HEK293 (cell line): ENCODE data around the gene PHKA1.
A peak's percentile ranks its signal among the peaks of the same experiment; 100 is the strongest.

Experiments
- CTCF ChIA-PET: fragments of 350-600 bp; formaldehyde crosslinking; extraction: SDS; loops from one replicate; lab custom pipeline; 2021; ENCODE audit warnings: antibody characterized with exemption; lab: Yijun Ruan, JAX
- POLR2A ChIA-PET: fragments of 300-600 bp; formaldehyde crosslinking; extraction: SDS; loops from one replicate; lab custom pipeline; 2020; ENCODE audit warnings: antibody characterized with exemption, inconsistent platforms; lab: Yijun Ruan, JAX
- H3K27ac ChIP-seq: fragments of 200-500 bp; sonication (Bioruptor generic); 2 replicates; pipeline ENCODE4 v1.5.1; 2014; ENCODE audit warnings: low read depth, low read length, control low read depth, inconsistent platforms; ENCODE audit errors: extremely low read depth
- H3K36me3 ChIP-seq, 2 experiments: fragments of 200-500 bp in 1 of 2; sonication (Bioruptor generic) in 1 of 2; 1 replicate in 1 of 2; 2 replicates in 1 of 2; pipeline ENCODE4 v1.5.1; 2014 to 2017; ENCODE audit warnings: inconsistent platforms in 2 of 2, low read length in 2 of 2; ENCODE audit not compliant: control insufficient read depth in 2 of 2, insufficient read depth in 1 of 2
- H3K4me1 ChIP-seq: fragments of 200-500 bp; sonication (Bioruptor generic); 2 replicates; pipeline ENCODE4 v1.5.1; 2014; ENCODE audit warnings: mild to moderate bottlenecking, low read length, inconsistent platforms; ENCODE audit not compliant: control insufficient read depth, insufficient read depth
- H3K4me3 ChIP-seq: 2 replicates; pipeline ENCODE4 v1.5.1; 2011; ENCODE audit warnings: low read depth, mild to moderate bottlenecking, control low read depth, low read length, moderate library complexity
- H3K9me3 ChIP-seq: fragments of 200-500 bp; sonication (Bioruptor generic); 2 replicates; pipeline ENCODE4 v1.5.1; 2014; ENCODE audit warnings: low read depth, low read length, inconsistent platforms; ENCODE audit not compliant: control insufficient read depth, insufficient read depth
- GLI4 ChIP-seq: fragments of 450-650 bp; formaldehyde crosslinking; IDR thresholded peaks from 2 replicates; pipeline ENCODE4 v1.5.1; 2016; ENCODE audit warnings: missing biosample characterization, missing genetic modification characterization
- HIC1 ChIP-seq: fragments of 450-650 bp; formaldehyde crosslinking; IDR thresholded peaks from 2 replicates; pipeline ENCODE4 v1.5.1; 2016; ENCODE audit warnings: missing biosample characterization, missing genetic modification characterization
- KLF17 ChIP-seq: fragments of 450-650 bp; formaldehyde crosslinking; IDR thresholded peaks from 2 replicates; pipeline ENCODE4 v1.5.1; 2016; ENCODE audit warnings: missing biosample characterization, missing genetic modification characterization
- MZF1 ChIP-seq: fragments of 450-650 bp; formaldehyde crosslinking; IDR thresholded peaks from 2 replicates; pipeline ENCODE4 v1.5.1; 2017; ENCODE audit warnings: missing biosample characterization, missing genetic modification characterization, borderline replicate concordance
- OSR2 ChIP-seq: fragments of 450-650 bp; formaldehyde crosslinking; IDR thresholded peaks from 2 replicates; pipeline ENCODE4 v1.5.1; 2016; ENCODE audit warnings: missing biosample characterization, missing genetic modification characterization
- OVOL3 ChIP-seq: fragments of 450-650 bp; formaldehyde crosslinking; IDR thresholded peaks from 2 replicates; pipeline ENCODE4 v1.5.1; 2016; ENCODE audit warnings: missing biosample characterization, missing genetic modification characterization
- PRDM10 ChIP-seq: fragments of 450-650 bp; formaldehyde crosslinking; IDR thresholded peaks from 2 replicates; pipeline ENCODE4 v1.5.1; 2016; ENCODE audit warnings: missing biosample characterization, missing genetic modification characterization
- SCRT1 ChIP-seq: fragments of 450-650 bp; formaldehyde crosslinking; IDR thresholded peaks from 2 replicates; pipeline ENCODE4 v1.5.1; 2016; ENCODE audit warnings: missing biosample characterization, missing genetic modification characterization, borderline replicate concordance
- SCRT2 ChIP-seq: fragments of 450-650 bp; formaldehyde crosslinking; IDR thresholded peaks from 2 replicates; pipeline ENCODE4 v1.5.1; 2016; ENCODE audit warnings: missing biosample characterization, missing genetic modification characterization
- YY1 ChIP-seq: fragments of 450-650 bp; formaldehyde crosslinking; IDR thresholded peaks from 2 replicates; pipeline ENCODE4 v1.5.1; 2018; ENCODE audit warnings: missing biosample characterization, missing genetic modification characterization
- ZBTB17 ChIP-seq: fragments of 450-650 bp; formaldehyde crosslinking; IDR thresholded peaks from 2 replicates; pipeline ENCODE4 v1.5.1; 2016; ENCODE audit warnings: missing biosample characterization, missing genetic modification characterization
- ZNF433 ChIP-seq: fragments of 450-650 bp; formaldehyde crosslinking; IDR thresholded peaks from 2 replicates; pipeline ENCODE4 v1.5.1; 2016; ENCODE audit warnings: missing biosample characterization, missing genetic modification characterization, low read depth
- ZNF514 ChIP-seq: fragments of 450-650 bp; formaldehyde crosslinking; IDR thresholded peaks from 2 replicates; pipeline ENCODE4 v1.5.1; 2016; ENCODE audit warnings: missing biosample characterization, missing genetic modification characterization
- ZNF555 ChIP-seq: fragments of 450-650 bp; formaldehyde crosslinking; conservative IDR thresholded peaks from 2 replicates; pipeline ENCODE4 v1.5.1; 2017; ENCODE audit warnings: missing biosample characterization, mild to moderate bottlenecking, missing genetic modification characterization, inconsistent platforms
- ZNF768 ChIP-seq: fragments of 450-650 bp; formaldehyde crosslinking; IDR thresholded peaks from 2 replicates; pipeline ENCODE4 v1.5.1; 2018; ENCODE audit warnings: missing biosample characterization, mild to moderate bottlenecking, missing genetic modification characterization

Gene PHKA1

GRCh38 chrX:72712094-72712755, 1.9 kb downstream of the PHKA1 start:
- H3K9me3 ChIP-seq = no peaks in the 10 kb centered on the region
- TF ChIP-seq ZBTB17 (tag by site-specific recombination) (0 out of 2 replicates have a peak, but pooled peaks have one; percentile 9), SCRT2 (peak; percentile 92), SCRT1 (tag by site-specific recombination) (peak; percentile 15; the same call in 1 of the 2 replicates), HIC1 (tag by site-specific recombination) (no peak)
- TF ChIP-seq, all 188 proteins: peak for 3
- peak overlapping the region; percentile 70 for H3K27ac ChIP-seq
- peaks cover 7 to 13% of the 10 kb centered on the region in 2 experiments; a peak in 2 of 3 replicates for H3K36me3 ChIP-seq
- ChIA-PET POLR2A (interaction anchor here (1.1 to 1.4 kb wide), 2 partner anchors 157 to 474 kb away, joined by 3 to 5 read pairs; partner anchors contain the start of gene ERCC6L), CTCF (interaction anchor here (0.6 kb wide), 3 partner anchors 26 to 680 kb away, joined by 3 read pairs; no protein-coding TSS in a partner anchor)
- H3K4me3 ChIP-seq = no peak overlapping the region
- H3K4me1 ChIP-seq = peaks cover 4% of the 10 kb centered on the region

GRCh38 chrX:72705814-72706213, 8.3 kb downstream of the PHKA1 start:
- Histone ChIP-seq H3K4me3 (no peak overlapping the region), H3K36me3 (peaks cover 27 to 46% of the 10 kb centered on the region in 2 experiments), H3K27ac (no peak overlapping the region), H3K9me3 (no peaks in the 10 kb centered on the region), H3K4me1 (no peaks in the 10 kb centered on the region)
- no peak for TF ChIP-seq ZNF555
- TF ChIP-seq OVOL3 = no peak
- TF ChIP-seq ZNF433 = no peak
- TF ChIP-seq YY1 (tag by site-specific recombination) = no peak
- TF ChIP-seq GLI4 = no peak
- TF ChIP-seq ZNF768 (tag by site-specific recombination) = no peak
- TF ChIP-seq MZF1 (tag by site-specific recombination) = no peak
- no peak for TF ChIP-seq PRDM10 (tag by site-specific recombination)
- POLR2A ChIA-PET = no interaction called here
- CTCF ChIA-PET = no interaction called here

- H3K36me3 ChIP-seq = peaks cover 27 to 43% of the 10 kb centered on the region in 2 experiments
- POLR2A ChIA-PET = no interaction called here
- no peaks in the 10 kb centered on the region for H3K4me1 ChIP-seq
- CTCF ChIA-PET = no interaction called here
- no peaks in the 10 kb centered on the region for H3K9me3 ChIP-seq
- H3K27ac ChIP-seq = no peak overlapping the region
- no peak overlapping the region for H3K4me3 ChIP-seq
- TF ChIP-seq OSR2 (tag by site-specific recombination) = no peak
- TF ChIP-seq YY1 (tag by site-specific recombination) = no peak
- no peak for TF ChIP-seq KLF17 (tag by site-specific recombination)
- TF ChIP-seq ZNF514 (tag by site-specific recombination) = no peak
Measured at GRCh38 chrX:72705111-72705510, 9.0 kb downstream of the PHKA1 start.
